AG04449 (cell line): ENCODE data around the gene CCDC60.

Source experiments
- CTCF ChIA-PET: fragments of 350-600 bp; formaldehyde crosslinking; extraction: SDS; loops from one replicate; lab custom pipeline; 2021; ENCODE audit warnings: antibody characterized with exemption; lab: Yijun Ruan, JAX
- POLR2A ChIA-PET: fragments of 400-600, 350-600 bp; formaldehyde crosslinking; extraction: SDS; loops from one replicate; lab custom pipeline; 2020; ENCODE audit warnings: antibody characterized with exemption, inconsistent platforms; lab: Yijun Ruan, JAX
- DNase-seq: peaks from one replicate; pipeline ENCODE4 v3.0.0-alpha.2; 2010; ENCODE audit warnings: low read depth, low spot score
- H3K4me3 ChIP-seq: 2 replicates; pipeline ENCODE4 v1.5.1; 2011; ENCODE audit warnings: low read depth, mild to moderate bottlenecking, control low read depth, low read length
- CTCF ChIP-seq: IDR thresholded peaks from one replicate; pipeline ENCODE4 v1.5.1; 2011; ENCODE audit warnings: mild to moderate bottlenecking, moderate library complexity, low read length, control low read depth, inconsistent platforms; ENCODE audit not compliant: insufficient read depth; ENCODE audit errors: missing control alignments

Gene CCDC60

DNA sequence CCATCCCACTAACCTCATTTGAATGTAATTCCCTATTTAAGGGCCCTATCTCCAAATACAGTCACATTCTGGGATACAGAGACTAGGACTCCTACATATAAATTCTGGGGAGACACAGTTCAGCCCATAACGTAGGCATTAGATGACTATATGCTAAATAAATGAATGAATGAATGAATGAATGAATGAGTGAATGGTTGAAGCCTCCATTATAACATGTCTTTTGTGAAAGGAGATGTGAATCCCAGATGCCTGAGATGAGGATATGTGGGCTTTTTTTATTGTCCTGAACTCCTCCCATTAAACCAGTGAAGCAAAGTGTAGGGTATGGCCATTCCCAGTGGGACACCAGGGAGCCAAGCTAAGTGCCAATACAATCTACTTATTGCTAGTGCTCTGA is 238.6 kb downstream of the CCDC60 start:
- no peak for DNase-seq
- POLR2A ChIA-PET: no interaction called here
- CTCF ChIA-PET: no interaction called here
- H3K4me3 ChIP-seq: no peak overlapping the region
- no peak for TF ChIP-seq CTCF

GRCh38 chr12:119574255-119574654 is 239.7 kb downstream of the CCDC60 start:
- DNase-seq: no peak
- TF ChIP-seq CTCF: no peak
- ChIA-PET CTCF (no interaction called here), POLR2A (no interaction called here)
- H3K4me3 ChIP-seq: no peak overlapping the region

DNA sequence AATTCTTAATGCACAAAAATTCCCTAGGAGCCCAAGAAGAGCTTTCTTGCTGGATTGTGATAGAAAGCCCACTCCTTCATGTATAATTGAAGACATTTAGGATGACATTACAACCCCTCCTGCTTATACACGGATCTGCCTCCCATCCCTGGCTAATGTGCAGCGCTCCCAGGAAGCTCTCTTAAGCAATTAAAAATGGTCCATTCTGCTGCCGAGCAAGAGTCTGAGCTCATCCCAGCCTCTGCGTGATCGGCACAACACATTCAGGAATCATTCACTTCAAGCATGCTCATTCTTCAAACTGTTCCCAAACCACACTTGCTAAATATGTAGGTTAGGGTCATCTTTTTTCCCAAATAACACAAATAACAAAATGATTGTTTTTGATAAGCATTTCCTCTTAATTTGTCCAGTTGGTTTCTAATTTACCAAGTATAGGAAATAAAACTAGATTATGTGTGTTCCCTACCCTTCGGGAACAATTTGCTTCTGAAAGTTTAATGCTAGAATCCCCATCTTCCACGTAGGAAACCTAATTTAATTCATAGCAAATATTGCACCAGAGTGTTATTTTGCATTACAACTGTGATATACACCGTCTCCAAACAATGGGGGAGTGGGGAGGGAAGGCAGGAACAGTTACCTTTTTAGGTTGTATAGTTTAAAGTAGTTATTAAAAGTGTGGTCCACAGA is 241.7 kb downstream of the CCDC60 start:
- ChIA-PET POLR2A (no interaction called here), CTCF (no interaction called here)
- TF ChIP-seq CTCF: no peak
- DNase-seq: no peak
- no peak overlapping the region for H3K4me3 ChIP-seq

DNA sequence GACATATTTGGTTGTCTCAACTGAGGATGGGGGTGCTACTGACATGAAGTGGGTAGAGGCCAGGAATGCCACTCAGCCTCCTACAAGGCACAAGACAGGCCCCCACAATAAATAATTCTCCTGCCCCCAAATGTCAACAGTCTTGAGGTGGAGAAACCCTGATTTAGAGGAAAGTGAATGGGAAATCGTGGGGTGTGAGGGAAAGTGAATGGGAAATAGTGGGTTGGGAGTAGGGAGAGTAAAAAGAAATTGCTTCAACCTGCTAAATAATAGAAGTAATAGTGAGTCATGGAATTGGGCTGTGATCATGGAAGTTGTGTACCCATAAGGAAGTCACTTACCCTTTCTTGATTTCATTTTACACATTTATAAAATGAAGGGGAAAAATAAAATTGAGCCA is 242.4 kb downstream of the CCDC60 start:
- H3K4me3 ChIP-seq: no peak overlapping the region
- TF ChIP-seq CTCF: no peak
- DNase-seq: no peak
- ChIA-PET CTCF (no interaction called here), POLR2A (no interaction called here)

GRCh38 chr12:119578112-119578511 is 243.6 kb downstream of the CCDC60 start:
- no peak for DNase-seq
- no peak overlapping the region for H3K4me3 ChIP-seq
- TF ChIP-seq CTCF: no peak
- ChIA-PET POLR2A (no interaction called here), CTCF (interaction anchor here (1.0 kb wide), 1 partner anchor 89 kb away, joined by 3 read pairs; no protein-coding TSS in a partner anchor)

DNA sequence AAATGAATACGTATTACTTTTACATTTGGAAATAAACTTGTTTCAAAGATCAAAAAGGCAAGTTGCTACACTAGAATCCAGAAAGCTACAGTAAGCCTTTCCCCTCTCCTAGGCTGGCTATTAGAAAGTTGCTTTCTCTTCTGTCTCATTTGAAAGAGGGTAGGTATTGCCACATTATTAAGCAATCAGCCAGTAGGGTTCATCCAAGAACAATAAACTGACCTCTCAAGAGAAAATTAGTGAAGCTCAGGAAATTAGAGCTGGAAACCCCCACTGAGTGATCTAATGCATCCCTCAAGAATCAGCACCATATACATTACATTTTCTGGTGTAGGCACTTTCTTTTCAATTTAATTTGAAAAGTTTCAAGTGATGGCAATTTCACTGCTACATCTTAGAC is 254.6 kb downstream of the CCDC60 start:
- no peak overlapping the region for H3K4me3 ChIP-seq
- ChIA-PET POLR2A (no interaction called here), CTCF (no interaction called here)
- DNase-seq: no peak
- TF ChIP-seq CTCF: no peak
